HS-5 (cell line): ENCODE measurements around the gene DPYD.
A peak's percentile ranks its signal among the peaks of the same experiment; 100 is the strongest.

Experiments
- DNase-seq: peaks from one replicate; pipeline ENCODE4 v3.0.0-alpha.2; 2012; ENCODE audit warnings: low read depth

DPYD gene

GRCh38 chr1:97837161-97837560 lies 83.7 kb downstream of the DPYD start:
- DNase-seq = no peak

GRCh38 chr1:97834899-97835298 lies 85.9 kb downstream of the DPYD start:
- no peak for DNase-seq

- no peak for DNase-seq
Observed at GRCh38 chr1:97833881-97834280, 87.0 kb downstream of the DPYD start.

GRCh38 chr1:97832481-97832880 lies 88.4 kb downstream of the DPYD start:
- DNase-seq = no peak

- no peak for DNase-seq
Observed at GRCh38 chr1:97827887-97828286, 92.9 kb downstream of the DPYD start.

GRCh38 chr1:97826820-97827219 lies 94.0 kb downstream of the DPYD start:
- DNase-seq = no peak

GRCh38 chr1:97824624-97825023 lies 96.2 kb downstream of the DPYD start:
- DNase-seq = no peak

- no peak for DNase-seq
Observed at GRCh38 chr1:97824200-97824599, 96.6 kb downstream of the DPYD start.

- no peak for DNase-seq
Observed at GRCh38 chr1:97820470-97821188, 100.2 kb downstream of the DPYD start.

- no peak for DNase-seq
Observed at GRCh38 chr1:97816927-97817326, 103.9 kb downstream of the DPYD start.

- no peak for DNase-seq
Observed at GRCh38 chr1:97814804-97815203, 106.0 kb downstream of the DPYD start.

- peak; percentile 53 for DNase-seq
Observed at GRCh38 chr1:97814121-97814520, 106.7 kb downstream of the DPYD start.

- DNase-seq = no peak
Observed at GRCh38 chr1:97812076-97812475, 108.8 kb downstream of the DPYD start.

- DNase-seq = no peak
Observed at GRCh38 chr1:97806996-97807520, 113.8 kb downstream of the DPYD start.

- no peak for DNase-seq
Observed at GRCh38 chr1:97806326-97806725, 114.5 kb downstream of the DPYD start.

- no peak for DNase-seq
Observed at GRCh38 chr1:97805093-97805492, 115.7 kb downstream of the DPYD start.

- DNase-seq = no peak
Observed at GRCh38 chr1:97803026-97803425, 117.8 kb downstream of the DPYD start.

- DNase-seq = no peak
Observed at GRCh38 chr1:97802011-97802410, 118.8 kb downstream of the DPYD start.

GRCh38 chr1:97797403-97798183 lies 123.2 kb downstream of the DPYD start:
- no peak for DNase-seq

- no peak for DNase-seq
Observed at GRCh38 chr1:97796711-97797110, 124.1 kb downstream of the DPYD start.

GRCh38 chr1:97792655-97793054 lies 128.2 kb downstream of the DPYD start:
- DNase-seq = no peak

- no peak for DNase-seq
Observed at GRCh38 chr1:97791251-97791650, 129.6 kb downstream of the DPYD start.

GRCh38 chr1:97787231-97787630 lies 133.6 kb downstream of the DPYD start:
- DNase-seq = no peak
